Right lung (tissue), 5 donors: ENCODE results near the gene TPD52L1. TPM values are rescaled to one million over a fixed set of nuclear protein-coding genes. Genes with fewer than 3 reads are reported as not detected.

ENCODE experiments used
- DNase-seq, 2 donors: peaks; one replicate each; pipeline ENCODE4 v3.0.0-alpha.2; 2013
- polyA plus RNA-seq, 5 donors: library from polyadenylated mRNA; unstranded; fragments of 120-200 nt; gene quantifications; one replicate each; pipeline versions ENCODE4 v1.2.1 to v1.2.3, GENCODE V29; 2013; ENCODE audit warnings: inconsistent platforms in 1 of 5, low replicate concordance in 1 of 5; ENCODE audit not compliant: insufficient read length in 5 of 5, insufficient read depth in 1 of 5

TPD52L1 gene
- polyA plus RNA-seq, 5 donors: 74.1 to 119 (median 102) TPM

DNA sequence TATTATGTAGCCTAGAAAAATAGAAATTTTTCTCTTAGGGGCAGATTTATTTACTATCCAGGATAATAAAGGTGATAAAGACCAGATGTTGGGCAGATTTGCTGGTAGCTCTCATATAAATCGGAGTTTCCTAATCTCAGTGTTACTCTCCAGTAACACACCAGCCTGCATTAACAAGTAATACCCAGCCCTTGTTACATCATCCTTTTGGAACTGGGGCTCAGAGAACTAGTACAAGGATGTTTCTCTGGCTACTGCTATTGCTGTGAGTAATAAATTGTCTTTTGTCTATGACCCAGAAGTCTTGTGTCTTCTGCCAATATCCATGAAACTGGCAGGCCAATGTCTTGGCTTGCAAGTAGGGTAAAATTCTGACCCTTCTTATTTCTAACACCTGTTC lies 16.8 kb downstream of the TPD52L1 start:
- DNase-seq: no peak

DNA sequence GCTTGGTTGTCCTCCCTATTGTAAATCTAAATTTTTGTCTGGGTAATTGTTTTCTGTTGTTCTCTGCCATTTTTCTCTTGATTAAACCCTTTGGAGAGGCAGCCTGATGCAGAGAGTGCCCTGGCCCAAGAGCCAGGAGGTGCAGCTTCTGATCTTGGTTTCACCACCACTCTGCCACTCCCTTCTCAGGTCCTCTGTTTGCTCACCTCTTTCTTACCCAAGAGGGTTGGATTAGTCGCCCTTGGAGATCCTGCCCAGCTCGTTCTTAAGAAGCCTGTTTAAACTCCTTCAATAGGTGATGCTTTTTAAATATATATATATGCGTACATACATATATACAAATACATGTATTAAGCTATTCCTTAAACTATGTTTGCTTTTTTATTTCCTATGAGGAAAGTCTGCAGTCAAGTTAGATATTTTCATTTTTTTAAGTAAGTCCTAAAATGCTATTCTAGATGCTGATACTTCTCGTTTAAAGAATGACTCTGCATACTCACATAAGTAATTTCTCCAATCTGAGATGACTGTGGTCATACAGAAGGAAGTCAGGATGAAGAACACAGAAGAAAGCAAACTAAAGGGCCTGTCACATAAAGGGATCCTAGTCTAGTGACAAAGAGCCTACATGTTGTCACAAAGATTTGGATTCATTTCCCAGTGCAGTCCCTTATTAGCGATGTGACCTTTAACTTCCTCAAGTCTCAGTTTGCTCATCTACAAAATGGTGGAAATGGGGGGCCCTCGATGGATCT lies 19.9 kb downstream of the TPD52L1 start:
- DNase-seq: no peak

DNA sequence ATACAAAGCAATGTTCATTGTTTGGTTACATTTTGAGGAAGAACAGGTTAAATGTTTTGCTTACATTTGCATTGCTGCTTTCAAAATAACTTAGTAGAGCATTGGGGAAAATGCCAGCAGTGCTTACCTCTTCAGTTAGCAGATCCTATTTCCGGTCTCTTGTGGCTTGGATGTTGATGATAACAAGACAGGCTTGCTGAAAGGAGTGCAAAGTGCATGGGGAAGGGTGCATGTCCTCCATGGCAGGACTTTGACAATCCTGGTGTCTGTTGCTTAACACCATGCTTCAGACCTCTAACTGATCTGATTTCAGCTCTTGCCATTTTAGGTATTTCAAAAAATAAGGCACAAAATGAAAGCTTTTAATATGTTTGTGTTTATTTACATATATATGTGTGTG lies 21.1 kb downstream of the TPD52L1 start:
- DNase-seq: no peak

DNA sequence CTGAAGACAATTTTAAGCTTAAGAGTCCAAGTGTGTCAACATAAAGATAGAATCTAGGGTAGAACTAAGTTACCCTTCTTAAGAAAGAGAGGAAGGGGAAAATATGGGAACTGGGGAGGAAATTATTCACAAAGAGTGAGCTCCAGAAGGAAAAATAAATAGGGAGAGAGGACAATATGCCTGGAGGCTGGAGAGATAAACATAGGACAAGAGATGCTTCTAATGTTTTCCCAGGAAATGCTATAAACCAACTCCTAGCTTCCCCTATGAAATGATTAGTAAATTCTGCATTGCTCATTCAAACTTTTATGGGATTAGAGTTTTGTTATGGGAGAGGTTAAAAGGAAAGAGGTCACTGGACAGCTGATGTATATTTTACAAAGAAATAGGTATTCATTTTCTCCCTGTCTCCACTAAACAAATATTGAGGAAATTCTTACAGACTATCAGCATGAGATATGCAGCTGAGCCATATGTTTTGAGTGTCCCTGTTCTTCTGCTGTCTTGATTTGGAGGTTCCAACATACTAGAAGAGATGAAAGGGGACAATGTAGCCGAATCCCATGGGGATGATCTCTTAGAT lies 22.0 kb downstream of the TPD52L1 start:
- DNase-seq: no peak

DNA sequence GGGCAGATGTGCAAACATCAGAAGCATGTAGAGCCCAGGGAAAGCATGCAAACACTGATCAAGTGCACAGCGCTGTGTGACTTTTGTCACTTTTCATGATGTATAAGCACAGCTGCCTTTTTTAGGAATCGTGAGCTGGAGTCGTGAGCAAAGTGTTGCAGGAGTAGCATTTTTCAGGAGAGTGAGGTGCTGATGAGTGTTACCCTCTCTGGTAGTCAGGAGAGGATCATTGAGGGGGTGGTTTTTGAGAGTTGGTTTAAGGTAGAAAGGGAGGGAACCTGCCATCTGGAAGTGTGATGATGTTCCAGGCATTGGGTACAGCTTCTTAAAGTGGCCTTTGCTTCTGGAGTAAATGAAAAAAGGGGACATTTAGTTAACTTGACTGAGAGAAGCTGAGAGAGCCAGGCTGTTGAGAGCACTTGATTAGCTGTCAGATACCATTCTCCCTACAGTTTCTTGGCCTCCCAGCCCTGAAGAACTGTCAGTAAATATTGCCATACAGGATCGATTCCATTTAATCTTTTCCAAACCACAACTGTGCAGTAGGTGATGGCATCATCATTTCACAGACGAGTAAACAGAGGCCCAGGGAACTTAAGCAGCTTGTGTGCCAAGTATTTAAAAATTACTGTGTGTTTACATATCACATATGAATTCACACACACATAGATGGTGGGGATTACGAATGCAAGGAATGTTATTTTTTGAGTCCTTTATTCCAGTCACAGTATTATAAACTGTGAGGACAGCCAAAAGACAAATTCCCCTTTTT lies 28.9 kb downstream of the TPD52L1 start:
- peak; percentile 51 to 60 for DNase-seq

DNA sequence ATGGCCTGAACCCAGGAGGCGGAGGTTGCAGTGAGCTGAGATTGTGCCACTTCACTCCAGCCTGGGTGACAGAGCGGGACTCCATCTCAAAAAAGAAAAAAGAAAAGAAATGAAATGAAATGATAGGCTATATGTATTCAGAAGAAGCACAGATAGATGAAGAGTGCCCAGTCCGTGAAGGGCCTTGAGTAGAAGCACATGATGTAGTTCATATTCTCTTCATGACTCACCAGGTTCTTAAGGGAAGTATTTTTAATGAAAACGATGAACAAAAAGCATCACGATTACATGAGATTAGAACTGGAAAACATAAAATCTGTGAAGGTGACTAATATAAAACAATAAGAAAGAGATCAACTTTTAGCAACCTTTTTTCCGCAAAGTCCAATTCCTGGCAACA lies 29.8 kb downstream of the TPD52L1 start:
- no peak for DNase-seq

DNA sequence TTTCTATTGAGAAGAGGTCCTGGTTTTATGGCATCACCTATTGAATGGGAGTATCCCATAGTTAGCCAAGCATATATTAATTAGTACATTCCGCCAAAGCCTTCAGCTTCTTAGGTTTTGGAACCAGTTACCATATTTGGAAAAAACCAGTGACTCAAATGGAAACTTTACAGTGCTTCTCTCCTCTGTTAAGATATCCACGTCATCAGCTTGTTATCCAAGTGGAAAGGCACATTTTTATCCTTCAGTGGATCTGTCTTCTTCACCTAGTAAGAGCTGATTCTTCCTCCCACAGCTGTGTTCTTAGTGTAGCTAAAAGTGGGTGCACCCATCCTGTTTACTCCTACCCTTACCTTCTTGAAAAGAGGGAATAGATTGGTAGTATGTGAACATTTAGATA lies 34.5 kb downstream of the TPD52L1 start:
- DNase-seq: no peak

DNA sequence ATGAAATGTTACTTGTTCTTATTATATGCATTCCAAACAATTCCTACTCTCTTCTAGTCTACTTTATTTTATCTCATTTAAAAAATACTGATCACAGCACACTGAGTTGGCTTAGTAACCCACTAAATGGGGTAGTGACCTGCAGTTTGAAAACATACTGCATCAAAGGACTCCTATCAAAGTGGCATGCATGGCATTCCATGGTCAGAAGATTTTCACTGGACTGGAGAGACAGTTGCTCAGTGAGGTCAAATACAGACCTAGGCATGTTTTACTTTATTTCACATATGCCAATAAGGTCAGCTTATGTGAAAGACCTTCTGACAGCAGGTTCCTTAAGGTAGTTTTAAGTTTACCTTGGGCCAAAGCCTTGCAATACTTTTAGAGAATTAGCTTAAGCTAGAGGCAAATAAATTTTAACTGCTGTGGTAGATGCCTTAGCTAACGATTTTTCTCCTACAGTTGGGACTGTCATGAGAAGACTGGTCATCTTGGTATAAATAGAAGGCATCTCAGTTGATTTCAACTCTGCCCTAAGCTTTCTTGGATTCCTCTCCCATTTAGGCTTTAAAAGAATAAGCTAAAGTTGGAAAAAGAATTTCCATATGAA lies 35.1 kb downstream of the TPD52L1 start:
- no peak for DNase-seq

DNA sequence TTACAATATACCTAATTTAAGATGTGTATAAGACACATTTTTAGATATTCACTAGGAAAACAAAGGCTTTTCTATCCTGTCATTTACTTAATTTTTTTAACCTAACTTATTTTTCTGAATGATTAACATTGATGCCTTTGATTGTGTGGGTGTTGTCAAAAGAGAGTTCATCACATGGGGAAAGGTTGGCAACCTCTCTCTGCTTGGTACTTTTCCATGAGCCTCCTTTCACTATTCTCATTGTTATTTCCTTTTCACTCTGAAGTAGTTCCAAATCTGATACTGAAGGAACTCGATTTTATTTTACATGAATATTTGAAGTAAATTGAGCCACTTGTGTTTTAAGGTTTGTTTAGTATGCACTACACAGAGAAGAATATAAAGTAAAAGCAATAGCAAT lies 35.9 kb downstream of the TPD52L1 start:
- no peak for DNase-seq

DNA sequence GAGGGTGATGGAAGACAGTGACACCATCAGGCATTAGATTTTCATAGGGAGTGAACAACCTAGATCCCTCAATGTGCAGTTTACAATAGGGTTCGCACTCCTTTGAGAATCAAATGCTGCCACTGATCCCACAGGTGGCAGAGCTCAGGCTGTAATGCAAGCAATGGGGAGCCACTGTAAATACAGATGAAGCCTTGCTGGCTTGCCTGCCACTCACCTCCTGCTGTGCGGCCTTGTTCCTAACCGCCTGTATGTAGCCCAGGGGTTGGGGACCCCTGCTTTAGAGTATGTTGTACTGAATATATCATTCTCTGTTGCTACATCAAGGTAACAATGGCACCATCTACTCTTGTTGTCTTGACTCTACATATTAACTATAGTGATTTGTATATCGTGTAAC lies 37.1 kb downstream of the TPD52L1 start:
- no peak for DNase-seq

DNA sequence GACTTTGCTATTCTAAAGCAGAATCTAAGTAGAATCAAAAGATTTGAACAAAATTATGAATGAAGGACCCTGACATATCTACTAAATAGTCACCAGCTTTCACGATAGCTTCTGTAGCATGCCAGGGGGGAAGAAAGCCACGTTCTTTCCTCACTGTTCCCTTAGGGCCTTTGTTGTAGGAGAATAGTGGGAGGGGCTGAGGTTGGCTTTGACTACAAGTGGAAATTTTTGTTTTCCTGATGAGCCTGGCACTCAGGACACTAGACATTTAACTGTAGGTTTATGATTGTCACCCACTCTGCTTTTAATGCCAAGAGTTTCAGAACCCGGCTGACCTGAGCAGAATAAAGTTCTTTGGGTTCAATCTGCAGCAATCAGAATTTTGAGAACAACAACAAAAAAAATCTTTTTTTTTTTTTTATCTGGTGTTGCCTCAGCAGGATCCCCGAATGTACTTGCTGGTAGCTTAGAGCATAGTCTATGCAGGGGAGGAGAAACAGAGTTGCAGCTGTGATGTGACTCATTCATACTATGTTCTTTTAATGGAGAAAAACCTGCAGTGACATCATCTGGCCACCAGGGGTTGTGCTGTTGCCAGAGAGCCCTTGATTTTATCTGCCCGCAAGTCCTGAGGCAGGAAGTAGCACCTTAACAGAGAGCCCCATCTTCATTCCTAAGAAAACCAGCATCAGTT lies 38.5 kb downstream of the TPD52L1 start:
- DNase-seq: no peak

DNA sequence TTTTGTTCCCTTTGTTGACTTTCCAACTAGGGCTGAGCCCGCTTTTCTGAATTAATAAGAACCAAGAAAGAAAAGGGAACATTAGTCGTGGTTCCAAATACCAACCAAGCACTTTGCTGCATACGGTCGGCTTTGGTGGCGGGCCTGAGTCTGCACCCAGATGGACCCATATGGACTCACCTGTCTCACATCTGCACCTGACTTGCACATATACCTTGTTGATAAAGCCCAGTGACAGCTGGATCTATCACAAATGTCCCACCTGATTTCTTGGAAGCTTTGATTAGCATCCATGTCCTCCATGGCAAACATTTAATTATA lies 39.0 kb downstream of the TPD52L1 start:
- DNase-seq: no peak

DNA sequence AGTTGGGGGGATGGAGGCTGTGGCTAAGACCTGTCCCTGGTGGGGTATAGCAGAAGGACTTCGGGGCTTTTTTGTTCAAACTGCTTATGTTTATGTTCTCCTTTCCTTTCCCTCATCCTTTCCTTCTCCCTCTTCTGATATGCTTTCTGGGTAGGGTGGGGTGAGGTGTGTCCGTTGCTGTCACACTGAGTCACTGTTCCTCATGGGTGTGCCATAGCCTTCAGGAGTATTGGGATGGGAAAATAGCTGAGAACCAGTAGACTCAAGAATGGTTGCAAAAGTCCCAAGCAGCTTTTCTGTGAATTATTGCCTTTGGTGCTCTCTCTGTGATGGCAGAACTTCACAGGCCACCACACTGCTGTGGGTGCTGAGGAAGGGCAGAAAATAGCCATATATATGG lies 39.6 kb downstream of the TPD52L1 start:
- DNase-seq: no peak

DNA sequence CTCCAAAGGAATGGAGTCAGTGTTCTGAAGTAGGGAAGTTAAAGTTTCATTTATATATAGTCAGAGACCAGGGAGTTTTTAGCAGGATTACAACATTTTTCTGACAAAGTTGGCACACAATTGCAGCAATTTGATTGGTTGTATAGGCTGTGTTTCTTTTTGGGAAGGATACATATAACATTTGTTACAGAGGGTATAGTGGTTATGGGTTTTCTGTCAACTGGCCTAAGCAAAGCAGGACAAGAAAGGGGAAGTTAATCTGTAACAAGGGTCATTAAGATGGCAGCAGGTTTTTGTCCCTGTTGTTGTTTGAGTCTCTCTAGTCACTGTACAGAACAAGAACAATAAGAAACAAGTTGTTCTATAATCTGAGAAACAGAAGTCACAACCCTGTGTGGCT lies 41.4 kb downstream of the TPD52L1 start:
- DNase-seq: no peak

DNA sequence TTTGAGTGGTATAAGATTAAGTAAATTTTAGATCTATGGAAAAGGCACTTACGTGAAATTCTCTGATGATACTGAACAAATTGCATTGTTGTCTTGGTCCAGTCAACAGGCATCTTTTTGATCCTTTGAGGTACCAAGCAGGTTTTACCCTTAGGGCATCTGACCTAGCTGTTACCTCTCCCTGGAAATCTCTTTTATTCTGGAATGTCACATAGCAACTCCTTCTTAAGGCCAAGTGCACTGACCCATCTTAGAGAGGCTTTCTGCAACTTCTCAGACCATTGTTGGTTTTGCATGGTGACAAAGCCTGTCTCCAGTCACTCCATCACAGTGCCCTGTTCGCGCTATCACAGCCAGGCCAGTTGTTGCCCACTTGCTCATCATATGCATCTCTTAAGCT lies 42.0 kb downstream of the TPD52L1 start:
- DNase-seq: no peak

DNA sequence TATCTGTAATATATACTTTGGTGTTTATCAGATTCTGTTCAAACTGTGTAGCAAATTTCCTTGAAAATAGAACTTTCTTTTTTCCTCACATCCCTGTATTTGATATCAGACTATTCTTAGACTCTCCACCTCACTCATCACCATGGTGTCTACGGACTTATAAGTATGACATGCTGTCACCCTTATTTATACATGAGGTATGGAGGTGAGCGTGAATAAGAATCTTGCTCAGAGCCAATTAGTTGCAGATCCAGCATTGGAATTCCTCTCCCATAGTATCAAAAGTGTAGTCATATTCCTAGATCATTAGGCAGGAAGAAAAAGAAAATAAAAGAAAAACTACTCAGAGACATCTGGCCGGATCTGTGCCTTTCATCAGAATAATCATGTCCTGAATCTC lies 43.0 kb downstream of the TPD52L1 start:
- no peak for DNase-seq

DNA sequence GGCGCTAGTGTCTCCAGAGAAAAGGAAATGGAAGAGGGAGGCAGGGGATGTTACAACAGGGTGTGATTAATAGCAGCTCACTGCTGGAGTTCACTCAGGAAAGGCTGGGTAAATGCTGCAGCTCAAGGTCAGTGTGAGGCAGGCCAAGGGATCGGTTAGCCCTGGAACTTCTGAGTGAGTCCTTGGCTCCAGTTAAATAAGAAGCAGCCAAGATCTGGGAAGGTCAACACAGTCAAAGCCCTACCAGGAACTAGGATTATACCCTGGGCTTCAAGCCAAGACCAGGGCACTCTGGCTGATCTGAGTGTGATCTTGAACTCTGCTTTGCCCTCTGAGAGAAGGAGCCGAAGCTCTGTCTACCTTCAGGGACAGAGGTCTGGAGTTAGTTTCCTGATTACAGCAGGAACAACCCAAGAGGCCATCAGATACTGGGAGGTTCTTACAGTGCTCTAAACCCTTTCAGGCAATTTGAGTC lies 44.3 kb downstream of the TPD52L1 start:
- DNase-seq: peak in 1 of 2 donors; percentile 43

DNA sequence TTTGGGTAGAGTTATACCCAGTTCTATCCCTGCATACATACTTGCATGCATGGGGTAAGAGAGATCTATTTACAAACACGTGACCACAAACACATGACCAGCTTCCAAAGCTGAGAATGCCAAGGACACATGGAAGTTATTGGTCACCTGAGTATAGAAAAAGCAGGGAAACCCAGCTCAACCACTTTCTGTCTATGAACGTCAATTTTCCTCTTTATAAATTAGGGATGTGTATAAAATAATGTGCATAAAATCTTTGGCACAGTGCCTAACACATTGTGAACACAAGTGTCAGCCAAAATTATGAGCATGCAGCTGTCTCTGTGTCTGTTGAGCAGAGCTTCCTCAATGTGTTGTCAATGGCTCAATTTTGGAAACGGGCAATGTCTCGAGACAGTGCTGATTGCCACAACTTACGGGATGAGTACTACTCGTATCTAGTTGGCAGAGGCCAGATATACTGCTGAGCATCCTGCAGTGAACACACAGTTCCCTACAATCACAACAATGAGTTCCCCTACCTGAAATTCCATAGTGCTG lies 44.9 kb downstream of the TPD52L1 start:
- DNase-seq: no peak

DNA sequence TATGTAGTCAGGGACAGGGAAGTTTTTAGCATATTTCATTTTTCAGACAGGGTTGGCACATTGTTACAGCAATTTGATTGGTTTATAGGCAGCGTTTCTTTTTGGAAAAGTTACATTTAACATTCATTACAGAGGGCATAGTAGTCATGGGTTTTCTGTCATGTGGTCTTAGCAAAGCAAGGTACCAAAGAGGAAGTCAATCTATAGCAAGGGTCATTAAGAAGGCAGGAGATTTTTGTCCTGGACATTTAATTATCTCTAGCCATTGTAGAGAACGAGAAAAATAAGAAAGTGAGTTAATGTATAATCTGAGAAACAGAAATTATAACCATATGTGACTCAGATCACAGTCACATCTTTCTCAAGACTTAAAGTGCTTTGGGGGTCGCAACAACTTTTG lies 47.4 kb downstream of the TPD52L1 start:
- no peak for DNase-seq

DNA sequence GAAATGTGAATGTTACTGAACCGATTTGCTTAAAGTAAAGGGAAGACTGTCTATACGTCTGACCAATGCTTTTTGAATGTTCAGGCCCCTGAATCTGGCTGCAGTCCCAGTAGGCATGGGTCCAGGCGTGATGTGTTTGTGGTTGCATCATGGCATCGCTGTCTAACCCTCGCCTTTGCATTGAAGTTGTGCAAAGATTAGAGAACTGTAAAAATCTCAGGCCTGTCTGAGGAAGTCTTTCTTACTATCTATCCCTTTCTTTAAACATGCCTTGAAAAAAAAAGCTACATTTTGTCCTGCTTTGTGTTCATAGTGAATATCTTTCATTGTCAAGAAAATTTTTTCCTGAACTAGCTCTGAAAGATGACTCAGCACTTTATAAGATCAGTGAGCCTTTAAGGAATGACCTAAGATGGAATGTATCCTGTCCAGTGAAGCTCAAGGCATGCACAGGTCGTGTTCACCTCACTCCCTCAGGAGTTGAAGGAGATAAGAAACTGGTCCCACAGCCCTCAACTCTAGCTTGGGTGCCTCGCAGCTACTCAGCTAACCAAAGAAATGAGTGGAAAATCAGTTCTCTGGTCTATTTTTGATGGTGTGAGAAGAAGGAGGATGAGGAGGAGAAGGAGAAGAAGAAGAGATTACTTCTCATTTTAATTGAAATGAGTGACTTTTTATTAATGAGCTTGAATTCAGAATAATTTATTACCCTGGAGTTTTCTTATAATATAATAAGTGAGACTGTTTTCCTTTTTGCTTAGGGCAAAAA lies 48.6 kb downstream of the TPD52L1 start:
- DNase-seq: peak; percentile 77 to 83

DNA sequence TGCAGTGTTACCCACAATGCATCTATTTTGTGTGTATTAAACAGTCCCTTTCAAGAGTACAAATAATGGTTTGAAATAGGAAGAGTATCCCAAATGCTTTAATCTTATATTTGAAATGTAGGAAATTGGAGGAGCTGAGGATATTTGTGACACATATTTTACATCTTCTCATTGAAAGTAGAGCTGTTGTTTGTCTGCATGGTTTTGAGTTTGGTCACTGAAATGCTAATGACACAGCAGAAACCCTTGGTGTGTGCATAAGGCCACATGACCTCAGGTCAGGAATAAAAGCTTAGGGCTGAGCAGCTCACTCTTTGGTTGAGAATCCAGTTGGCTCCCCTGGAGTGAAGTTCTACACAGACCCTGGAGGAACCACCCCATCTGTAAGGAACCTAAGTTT lies 49.8 kb downstream of the TPD52L1 start:
- no peak for DNase-seq
